MCF 10A (cell line): ENCODE data around the gene BCHE. TPM values are rescaled to one million over a fixed set of nuclear protein-coding genes. Genes with fewer than 3 reads are reported as not detected.

Source experiments
- Bru-seq: library from RNA; stranded (reverse); fragments of 400-500 nt; gene quantifications from one replicate; lab custom pipeline; 2021; lab: Mats Ljungman, UMichigan
- BruChase-seq, 2 experiments: library from RNA; stranded (reverse); fragments of 400-500 nt; gene quantifications; one replicate each; lab custom pipeline; 2021; lab: Mats Ljungman, UMichigan
- BruUV-seq: library from RNA; stranded (reverse); fragments of 400-500 nt; replicated peaks from 2 replicates; lab custom pipeline; 2021; lab: Mats Ljungman, UMichigan
- CTCF ChIA-PET: fragments of 300-600 bp; sonication (Branson Sonifier 250); formaldehyde crosslinking; extraction: SDS; loops from one replicate; lab custom pipeline; 2021; ENCODE audit warnings: antibody characterized with exemption, inconsistent platforms; lab: Yijun Ruan, JAX
- POLR2A ChIA-PET: fragments of 300-600, 350-650 bp; sonication (Branson Sonifier 250); formaldehyde crosslinking; extraction: SDS; loops from one replicate; lab custom pipeline; 2020; ENCODE audit warnings: antibody characterized with exemption, inconsistent platforms; lab: Yijun Ruan, JAX
- DNase-seq: peaks from one replicate; pipeline ENCODE4 v3.0.0-alpha.2; 2018; ENCODE audit not compliant: unreplicated experiment
- H3K27ac Mint-ChIP-seq: one replicate; pipeline ENCODE4 v1.8.0; 2022; ENCODE audit warnings: mild to moderate bottlenecking, low read depth, mixed read lengths; ENCODE audit not compliant: unreplicated experiment
- H3K27me3 Mint-ChIP-seq: one replicate; pipeline ENCODE4 v1.8.0; 2022; ENCODE audit warnings: mixed read lengths; ENCODE audit not compliant: insufficient read depth, unreplicated experiment
- H3K36me3 Mint-ChIP-seq: one replicate; pipeline ENCODE4 v1.8.0; 2022; ENCODE audit warnings: mild to moderate bottlenecking, moderate library complexity, mixed read lengths; ENCODE audit not compliant: insufficient read depth, unreplicated experiment
- H3K4me1 Mint-ChIP-seq: one replicate; pipeline ENCODE4 v1.8.0; 2022; ENCODE audit warnings: mixed read lengths; ENCODE audit not compliant: insufficient read depth, unreplicated experiment
- H3K4me3 Mint-ChIP-seq: one replicate; pipeline ENCODE4 v1.8.0; 2022; ENCODE audit warnings: mild to moderate bottlenecking, moderate library complexity, mixed read lengths; ENCODE audit not compliant: unreplicated experiment
- H3K9me3 Mint-ChIP-seq: one replicate; pipeline ENCODE4 v1.8.0; 2022; ENCODE audit warnings: mixed read lengths; ENCODE audit not compliant: unreplicated experiment
- CTCF ChIP-seq: fragments of 200-600 bp; IDR thresholded peaks from one replicate; pipeline ENCODE4 v1.8.0; 2022; ENCODE audit warnings: antibody characterized with exemption, mild to moderate bottlenecking; ENCODE audit not compliant: unreplicated experiment
- intact Hi-C: fragments of 100-400 bp; cut with micrococcal nuclease; formaldehyde crosslinking; loops from 2 replicates; pipeline ENCODE4 v1.14.1; 2022
- long read RNA-seq: library from polyadenylated mRNA; stranded (forward); transcript quantifications from one replicate; pipeline ENCODE4 v2.0.0, GENCODE V29; 2022
- total RNA-seq: library from RNA; stranded (reverse); gene quantifications from 2 replicates; pipeline ENCODE4 v1.2.3, GENCODE V29; 2022

BCHE gene
- total RNA-seq, result not detected in 2 replicates
- percentile 15 among the genes with signal in this experiment for Bru-seq, nascent RNA
- percentile 6 among the genes with signal in this experiment for BruChase-seq, experiment 1, labeled RNA remaining after a 6-hour chase
- percentile 7 among the genes with signal in this experiment for BruChase-seq, experiment 2, labeled RNA remaining after a 2-hour chase
- long read RNA-seq, result 0 reads

GRCh38 chr3:165837058-165837525 lies at the start of gene BCHE:
BCHE (minus strand) TSS chr3:165837423; CDS start chr3:165831033, 6,390 bp downstream.
- H3K9me3 Mint-ChIP-seq, result no peaks in the 10 kb centered on the region
- H3K27ac Mint-ChIP-seq, result no peak within 1 kb of the TSS
- BruUV-seq, result no TSS peak
- peak within 1 kb of the TSS; percentile 55 for H3K4me3 Mint-ChIP-seq
- H3K36me3 Mint-ChIP-seq, result no peaks in the 10 kb centered on the region
- peak; percentile 10 for DNase-seq
- H3K27me3 Mint-ChIP-seq, result no peaks in the 10 kb centered on the region
- ChIA-PET POLR2A (no interaction called here), CTCF (interaction anchor here (0.6 to 0.8 kb wide), 2 partner anchors 496 to 630 kb away, joined by 3 read pairs; no protein-coding TSS in a partner anchor)
- H3K4me1 Mint-ChIP-seq, result no peaks in the 10 kb centered on the region
- intact Hi-C loops, result no loop called here
- no peak for TF ChIP-seq CTCF

- H3K4me1 Mint-ChIP-seq, result peaks cover 17% of the 10 kb centered on the region
- no peaks in the 10 kb centered on the region for H3K27me3 Mint-ChIP-seq
- ChIA-PET POLR2A (interaction anchor here (0.6 kb wide), 1 partner anchor 664 kb away, joined by 3 read pairs; no protein-coding TSS in a partner anchor), CTCF (interaction anchor here (0.6 kb wide), 2 partner anchors 16 to 176 kb away, joined by 3 to 4 read pairs; no protein-coding TSS in a partner anchor)
- no peak overlapping the region for H3K4me3 Mint-ChIP-seq
- DNase-seq, result no peak
- no peaks in the 10 kb centered on the region for H3K36me3 Mint-ChIP-seq
- intact Hi-C loops, result no loop called here
- TF ChIP-seq CTCF, result no peak
- BruUV-seq, result no TSS peak
- H3K27ac Mint-ChIP-seq, result no peak overlapping the region
- H3K9me3 Mint-ChIP-seq, result no peaks in the 10 kb centered on the region
Observed at GRCh38 chr3:165885558-165886270, 48.5 kb upstream of the BCHE start.

GRCh38 chr3:165884518-165884917 lies 47.3 kb upstream of the BCHE start:
- CTCF ChIA-PET, result interaction anchor here (0.6 kb wide), 1 partner anchor 101 kb away, joined by 3 read pairs; no protein-coding TSS in a partner anchor
- Mint-ChIP-seq H3K27me3 (no peaks in the 10 kb centered on the region), H3K4me1 (peaks cover 17% of the 10 kb centered on the region), H3K36me3 (no peaks in the 10 kb centered on the region), H3K4me3 (peak overlapping the region; percentile 69), H3K9me3 (no peaks in the 10 kb centered on the region), H3K27ac (peak overlapping the region; percentile 61)
- no peak for TF ChIP-seq CTCF
- POLR2A ChIA-PET, result interaction anchor here (0.6 kb wide), 1 partner anchor 1110 kb away, joined by 3 read pairs; no protein-coding TSS in a partner anchor
- intact Hi-C loops, result no loop called here
- BruUV-seq, result no TSS peak
- no peak for DNase-seq
